Stimulated activated CD4-positive, alpha-beta T cell treated with anti-CD3 and anti-CD28 coated beads, Interleukin-1b, Interleukin-23, amount 100 ng/mL, for 48 hours (primary cell): ENCODE measurements around the gene SSTR4.
"Not testable (repeated sequence)": the region's sequence is repeated elsewhere in the genome, so short reads cannot be mapped to it uniquely, and the experiment has no call there.

Experiments
- DNase-seq: peaks from one replicate; pipeline ENCODE4 v3.0.0-alpha.2; 2020

Gene SSTR4

GRCh38 chr20:23034721-23035671 is at the start of gene SSTR4:
SSTR4 (plus strand) TSS chr20:23035312; CDS start chr20:23035484, 172 bp downstream.
- no peak for DNase-seq

GRCh38 chr20:22986601-22987000 is 48.5 kb upstream of the SSTR4 start:
- DNase-seq, result no peak

GRCh38 chr20:22991424-22991823 is 43.7 kb upstream of the SSTR4 start:
- DNase-seq, result not testable (repeated sequence)

- DNase-seq, result no peak
Observed at GRCh38 chr20:22993823-22994222, 41.3 kb upstream of the SSTR4 start.

- no peak for DNase-seq
Observed at GRCh38 chr20:22995923-22996322, 39.2 kb upstream of the SSTR4 start.

GRCh38 chr20:22998476-22998875 is 36.6 kb upstream of the SSTR4 start:
- no peak for DNase-seq

GRCh38 chr20:22999756-23000155 is 35.4 kb upstream of the SSTR4 start:
- no peak for DNase-seq

- no peak for DNase-seq
Observed at GRCh38 chr20:23000232-23000947, 34.7 kb upstream of the SSTR4 start.

- no peak for DNase-seq
Observed at GRCh38 chr20:23002276-23002675, 32.8 kb upstream of the SSTR4 start.

GRCh38 chr20:23003077-23003635 is 32.0 kb upstream of the SSTR4 start:
- no peak for DNase-seq

GRCh38 chr20:23003881-23004460 is 31.1 kb upstream of the SSTR4 start:
- DNase-seq, result no peak

- DNase-seq, result no peak
Observed at GRCh38 chr20:23005776-23006175, 29.3 kb upstream of the SSTR4 start.

- no peak for DNase-seq
Observed at GRCh38 chr20:23007462-23007861, 27.6 kb upstream of the SSTR4 start.

GRCh38 chr20:23007886-23008655 is 27.0 kb upstream of the SSTR4 start:
- DNase-seq, result no peak

GRCh38 chr20:23008667-23009066 is 26.4 kb upstream of the SSTR4 start:
- DNase-seq, result no peak

- no peak for DNase-seq
Observed at GRCh38 chr20:23009636-23010035, 25.5 kb upstream of the SSTR4 start.

GRCh38 chr20:23010096-23010495 is 25.0 kb upstream of the SSTR4 start:
- no peak for DNase-seq

- no peak for DNase-seq
Observed at GRCh38 chr20:23011008-23011721, 23.9 kb upstream of the SSTR4 start.

- DNase-seq, result no peak
Observed at GRCh38 chr20:23013429-23013828, 21.7 kb upstream of the SSTR4 start.

GRCh38 chr20:23017516-23017915 is 17.6 kb upstream of the SSTR4 start:
- DNase-seq, result no peak

GRCh38 chr20:23018432-23018831 is 16.7 kb upstream of the SSTR4 start:
- no peak for DNase-seq

GRCh38 chr20:23018941-23019340 is 16.2 kb upstream of the SSTR4 start:
- no peak for DNase-seq
